Measurements from ENCODE around the gene CCS. TPM values are rescaled to one million over a fixed set of nuclear protein-coding genes. Genes with fewer than 3 reads are reported as not detected.

Gene CCS
- polyA plus RNA-seq, 1 experiment = 36.4 TPM

DNA sequence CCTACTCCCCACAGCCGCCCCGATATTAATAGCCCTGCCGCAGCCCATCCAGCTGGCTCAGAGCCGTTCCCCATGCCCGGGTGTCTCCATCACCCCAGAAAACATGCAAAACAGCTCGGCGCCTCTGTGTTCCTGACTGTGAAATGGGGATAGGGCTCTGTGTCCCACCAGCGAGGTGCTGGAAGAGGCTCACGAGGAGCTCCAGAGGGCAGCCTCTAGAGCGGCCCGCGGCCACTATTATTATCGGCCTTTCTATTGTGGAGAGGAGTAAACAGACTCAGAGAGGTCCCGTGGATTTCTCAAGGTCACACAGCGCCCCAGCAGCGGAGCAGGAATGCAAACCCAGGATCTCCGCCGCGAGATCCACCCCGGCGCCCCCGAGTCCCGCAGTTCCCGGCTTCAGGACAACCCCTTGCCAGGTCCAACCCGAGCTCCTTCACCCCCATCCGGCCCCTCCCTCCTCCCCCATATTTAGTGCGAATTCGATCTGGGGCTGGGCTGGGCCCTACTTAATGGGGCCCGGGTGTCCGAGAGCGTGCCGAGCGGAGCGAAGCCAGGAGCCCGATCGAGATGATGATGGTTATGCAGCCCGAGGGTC lies 46.5 kb upstream of the CCS start, which contains the start of gene ACTN3:
TSS of gene ACTN3 (plus strand) at position 536 of the 598 bp plus-strand sequence. CDS start at position 571, 35 bp downstream.
- Histone ChIP-seq H3K36me3 (ENCODE audit: control insufficient read depth, insufficient read depth, low read length) (peaks cover 1% of the 10 kb centered on the region), H3K4me3 (ENCODE audit: low read depth, low read length) (peak within 1 kb of the TSS; percentile 79), H3K27me3 (ENCODE audit: control insufficient read depth, insufficient read depth, low read length) (peaks cover 12% of the 10 kb centered on the region)
- TF ChIP-seq, protein P1, sequence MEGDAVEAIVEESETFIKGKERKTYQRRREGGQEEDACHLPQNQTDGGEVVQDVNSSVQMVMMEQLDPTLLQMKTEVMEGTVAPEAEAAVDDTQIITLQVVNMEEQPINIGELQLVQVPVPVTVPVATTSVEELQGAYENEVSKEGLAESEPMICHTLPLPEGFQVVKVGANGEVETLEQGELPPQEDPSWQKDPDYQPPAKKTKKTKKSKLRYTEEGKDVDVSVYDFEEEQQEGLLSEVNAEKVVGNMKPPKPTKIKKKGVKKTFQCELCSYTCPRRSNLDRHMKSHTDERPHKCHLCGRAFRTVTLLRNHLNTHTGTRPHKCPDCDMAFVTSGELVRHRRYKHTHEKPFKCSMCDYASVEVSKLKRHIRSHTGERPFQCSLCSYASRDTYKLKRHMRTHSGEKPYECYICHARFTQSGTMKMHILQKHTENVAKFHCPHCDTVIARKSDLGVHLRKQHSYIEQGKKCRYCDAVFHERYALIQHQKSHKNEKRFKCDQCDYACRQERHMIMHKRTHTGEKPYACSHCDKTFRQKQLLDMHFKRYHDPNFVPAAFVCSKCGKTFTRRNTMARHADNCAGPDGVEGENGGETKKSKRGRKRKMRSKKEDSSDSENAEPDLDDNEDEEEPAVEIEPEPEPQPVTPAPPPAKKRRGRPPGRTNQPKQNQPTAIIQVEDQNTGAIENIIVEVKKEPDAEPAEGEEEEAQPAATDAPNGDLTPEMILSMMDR (IDR thresholded peaks at IDR 0.05; ENCODE audit: insufficient read depth, low read depth, low read length) = no peak
- DNase-seq (ENCODE audit: low read depth) = no peak
- ChIA-PET POLR2A (no interaction called here), CTCF (interaction anchor here (1.0 to 1.6 kb wide), 6 partner anchors 17 to 132 kb away, joined by 3 to 6 read pairs (median 4); partner anchors contain the start of genes CCDC87, CCS and CTSF)

DNA sequence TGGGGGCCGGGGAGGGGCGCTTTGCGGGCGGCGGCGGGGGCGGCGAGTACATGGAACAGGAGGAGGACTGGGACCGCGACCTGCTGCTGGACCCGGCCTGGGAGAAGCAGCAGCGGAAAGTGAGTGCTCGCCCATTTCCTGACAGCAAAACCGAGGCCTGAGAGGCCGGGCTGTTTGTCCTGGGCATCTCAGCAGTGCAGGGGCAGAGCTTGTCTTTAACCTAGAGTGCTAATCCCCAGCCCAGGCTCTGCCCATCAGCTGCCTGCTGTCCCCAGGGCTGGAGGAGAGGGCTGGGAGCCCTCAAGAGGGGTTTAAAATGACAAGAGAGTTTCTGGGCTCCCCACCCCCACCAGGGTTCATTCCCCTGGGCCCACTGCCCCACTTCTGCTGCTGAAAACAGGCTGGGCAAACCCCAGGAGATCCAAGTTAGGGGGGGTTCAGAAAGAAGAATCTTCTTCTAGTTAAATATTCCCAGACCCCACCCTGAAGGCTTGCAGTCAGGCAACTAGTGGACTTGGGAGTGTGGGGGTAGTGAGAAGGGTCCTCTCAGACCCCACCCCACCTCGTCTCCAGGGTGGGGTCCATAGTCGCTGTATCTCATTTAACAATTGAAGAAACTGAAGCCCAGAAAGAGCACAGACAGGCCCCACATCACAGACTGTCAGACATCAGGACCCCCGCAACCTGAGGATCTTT lies 45.9 kb upstream of the CCS start:
- Histone ChIP-seq H3K27me3 (ENCODE audit: control insufficient read depth, insufficient read depth, low read length) (peaks cover 12% of the 10 kb centered on the region), H3K36me3 (ENCODE audit: control insufficient read depth, insufficient read depth, low read length) (peaks cover 1% of the 10 kb centered on the region; the same call in 1 of the 2 replicates), H3K4me3 (ENCODE audit: low read depth, low read length) (no peak overlapping the region)
- ChIA-PET CTCF (interaction anchor here (1.0 to 1.6 kb wide), 5 partner anchors 16 to 131 kb away, joined by 3 to 6 read pairs (median 4); partner anchors contain the start of genes CCDC87, CCS and CTSF), POLR2A (no interaction called here)
- TF ChIP-seq, protein P1 (IDR thresholded peaks at IDR 0.05; ENCODE audit: insufficient read depth, low read depth, low read length) = no peak
- no peak for DNase-seq (ENCODE audit: low read depth)

GRCh38 chr11:66547662-66548009 lies 45.3 kb upstream of the CCS start:
- POLR2A ChIA-PET = no interaction called here
- no peak for DNase-seq (ENCODE audit: low read depth)
- CTCF ChIA-PET = no interaction called here

GRCh38 chr11:66548041-66548440 lies 44.9 kb upstream of the CCS start:
- TF ChIP-seq, protein P1 (IDR thresholded peaks at IDR 0.05; ENCODE audit: insufficient read depth, low read depth, low read length) = no peak
- DNase-seq (ENCODE audit: low read depth) = no peak
- Histone ChIP-seq H3K27me3 (ENCODE audit: control insufficient read depth, insufficient read depth, low read length) (peaks cover 12% of the 10 kb centered on the region), H3K36me3 (ENCODE audit: control insufficient read depth, insufficient read depth, low read length) (no peaks in the 10 kb centered on the region), H3K4me3 (ENCODE audit: low read depth, low read length) (no peak overlapping the region)
- ChIA-PET CTCF (no interaction called here), POLR2A (no interaction called here)

More at GRCh38 chr11:66547662-66548009, 45.3 kb upstream of the CCS start:
- Histone ChIP-seq H3K27me3 (ENCODE audit: control insufficient read depth, insufficient read depth, low read length) (peaks cover 12% of the 10 kb centered on the region), H3K36me3 (ENCODE audit: control insufficient read depth, insufficient read depth, low read length) (no peaks in the 10 kb centered on the region), H3K4me3 (ENCODE audit: low read depth, low read length) (no peak overlapping the region)
- TF ChIP-seq, protein P1 (IDR thresholded peaks at IDR 0.05; ENCODE audit: insufficient read depth, low read depth, low read length) = no peak

DNA sequence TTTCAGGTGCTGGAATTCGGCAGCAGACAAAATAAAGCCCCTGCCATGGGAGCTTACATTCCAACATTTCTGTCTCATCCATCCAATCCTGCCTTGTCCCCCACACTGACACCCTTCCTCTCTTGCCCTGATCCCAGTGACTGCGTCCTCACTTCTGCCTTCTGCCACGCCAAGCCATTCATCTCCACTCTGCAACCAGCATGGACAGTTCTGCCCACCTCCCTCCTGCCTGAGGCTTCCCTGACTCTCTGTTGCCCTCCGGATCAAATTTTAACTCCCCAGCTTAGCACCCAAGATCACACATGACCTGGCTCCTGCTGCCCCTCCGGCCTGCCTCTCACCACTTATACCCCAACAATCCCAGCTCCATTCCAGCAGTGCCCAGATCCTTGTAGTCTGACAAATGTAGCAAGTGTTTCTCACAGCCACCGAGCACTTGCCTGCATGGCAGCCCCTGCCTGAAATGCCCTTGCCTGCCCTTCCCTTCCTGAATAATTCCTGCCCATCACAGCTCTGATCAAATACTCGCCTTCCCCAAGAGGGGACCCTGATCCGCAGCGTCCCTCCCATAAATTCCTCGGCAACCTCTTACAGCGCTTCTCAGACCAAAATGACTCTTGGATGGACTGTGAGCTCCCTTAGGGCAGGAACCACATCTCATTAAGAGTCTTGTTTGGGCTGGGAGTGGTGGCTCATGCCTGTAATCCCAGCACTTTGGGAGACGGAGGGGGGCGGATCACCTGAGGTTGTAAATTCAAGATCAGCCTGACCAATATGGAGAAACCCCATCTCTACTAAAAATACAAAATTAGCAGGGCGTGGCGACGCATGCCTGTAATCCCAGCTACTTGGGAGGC lies 44.0 kb upstream of the CCS start:
- TF ChIP-seq, protein P1 (IDR thresholded peaks at IDR 0.05; ENCODE audit: insufficient read depth, low read depth, low read length) = no peak
- no peak for DNase-seq (ENCODE audit: low read depth)
- CTCF ChIA-PET = no interaction called here
- peaks cover 12% of the 10 kb centered on the region for H3K27me3 ChIP-seq (ENCODE audit: control insufficient read depth, insufficient read depth, low read length)
- H3K36me3 ChIP-seq (ENCODE audit: control insufficient read depth, insufficient read depth, low read length) = no peaks in the 10 kb centered on the region
- POLR2A ChIA-PET = no interaction called here
- no peak overlapping the region for H3K4me3 ChIP-seq (ENCODE audit: low read depth, low read length)
